SK-N-SH treated with all-trans-retinoic acid at 6 μM for 48 hours (cell line): ENCODE measurements around the gene GABRR3.

ENCODE experiments used
- CREB5 ChIP-seq: fragments of 250-450 bp; sonication (Bioruptor Pico); IDR thresholded peaks from 2 replicates; pipeline ENCODE4 v1.5.1; 2020; ENCODE audit warnings: low read depth, mild to moderate bottlenecking, moderate library complexity
- CSRNP3 ChIP-seq: fragments of 250-450 bp; sonication (Bioruptor Pico); IDR thresholded peaks from 2 replicates; pipeline ENCODE4 v1.5.1; 2021; ENCODE audit warnings: mild to moderate bottlenecking, moderate library complexity
- ESRRG ChIP-seq: fragments of 250-450 bp; sonication (Bioruptor Pico); IDR thresholded peaks from 2 replicates; pipeline ENCODE4 v1.6.1; 2021; ENCODE audit warnings: mild to moderate bottlenecking
- POU6F1 ChIP-seq: fragments of 250-450 bp; sonication (Bioruptor Pico); IDR thresholded peaks from 2 replicates; pipeline ENCODE4 v1.8.0; 2021; ENCODE audit warnings: low read depth, mild to moderate bottlenecking, moderate library complexity, borderline replicate concordance
- SNAI2 ChIP-seq: fragments of 250-450 bp; sonication (Bioruptor Pico); IDR thresholded peaks from 2 replicates; pipeline ENCODE4 v1.5.0; 2020; ENCODE audit warnings: mild to moderate bottlenecking, moderate library complexity
- TOX ChIP-seq: fragments of 250-450 bp; sonication (Bioruptor Pico); IDR thresholded peaks from 2 replicates; pipeline ENCODE4 v1.8.0; 2021; ENCODE audit warnings: mild to moderate bottlenecking, moderate library complexity, borderline replicate concordance
- TSHZ2 ChIP-seq: fragments of 250-450 bp; sonication (Bioruptor Pico); IDR thresholded peaks from 2 replicates; pipeline ENCODE4 v1.5.0; 2020; ENCODE audit warnings: mild to moderate bottlenecking, moderate library complexity
- ZFP30 ChIP-seq: fragments of 450-650 bp; formaldehyde crosslinking; IDR thresholded peaks from 2 replicates; pipeline ENCODE4 v1.5.0; 2022; ENCODE audit warnings: mild to moderate bottlenecking, moderate library complexity
- ZNF70 ChIP-seq: fragments of 450-650 bp; formaldehyde crosslinking; IDR thresholded peaks from 2 replicates; pipeline ENCODE4 v1.5.0; 2020; ENCODE audit warnings: mild to moderate bottlenecking, moderate library complexity

- TF ChIP-seq ZNF70 (CRISPR knock-in tag) (no peak), SNAI2 (no peak), TSHZ2 (CRISPR knock-in tag) (no peak), CREB5 (CRISPR knock-in tag) (no peak), TOX (CRISPR knock-in tag) (no peak), CSRNP3 (CRISPR knock-in tag) (no peak), ZFP30 (CRISPR knock-in tag) (no peak), ESRRG (CRISPR knock-in tag) (no peak), POU6F1 (CRISPR knock-in tag) (no peak)
Observed at GRCh38 chr3:97979610-97980009, 55.5 kb downstream of the GABRR3 start.
